Mucosa of rectum (tissue), 2 donors: ENCODE data around the gene RASAL3.
A peak's percentile ranks its signal among the peaks of the same experiment; 100 is the strongest.

ENCODE experiments used
- H3K27ac ChIP-seq, 2 donors: one replicate each; pipeline ENCODE4 v1.7.0; 2013; ENCODE audit warnings: inconsistent platforms in 2 of 2, low read depth in 2 of 2, low read length in 2 of 2
- H3K27me3 ChIP-seq, 2 donors: one replicate each; pipeline ENCODE4 v1.7.0; 2013; ENCODE audit warnings: low read length in 2 of 2; ENCODE audit not compliant: control insufficient read depth in 2 of 2, insufficient read depth in 2 of 2
- H3K36me3 ChIP-seq, 2 donors: one replicate each; pipeline ENCODE4 v1.7.0; 2013; ENCODE audit warnings: low read length in 2 of 2; ENCODE audit not compliant: control insufficient read depth in 2 of 2, insufficient read depth in 2 of 2
- H3K4me1 ChIP-seq, 2 donors: one replicate each; pipeline ENCODE4 v1.7.0; 2013; ENCODE audit warnings: low read length in 2 of 2, mild to moderate bottlenecking in 1 of 2; ENCODE audit not compliant: control insufficient read depth in 2 of 2, insufficient read depth in 2 of 2
- H3K4me3 ChIP-seq, 2 donors: one replicate each; pipeline ENCODE4 v1.7.0; 2013; ENCODE audit warnings: low read length in 2 of 2
- H3K9ac ChIP-seq, 2 donors: one replicate each; pipeline ENCODE4 v1.7.0; 2013; ENCODE audit warnings: low read length in 2 of 2, low read depth in 1 of 2, mild to moderate bottlenecking in 1 of 2
- H3K9me3 ChIP-seq, 2 donors: one replicate each; pipeline ENCODE4 v1.7.0; 2013; ENCODE audit warnings: low read length in 2 of 2; ENCODE audit not compliant: control insufficient read depth in 2 of 2
- donor health status: healthy.
- donor health status: Normal muscosa, but diverticular disease.

RASAL3 gene

GRCh38 chr19:15464394-15465385 is at the start of gene RASAL3:
TSS of gene RASAL3 (minus strand) at chr19:15464544. CDS start at chr19:15464358, 186 bp downstream.
- Histone ChIP-seq H3K9me3 (no peaks in the 10 kb centered on the region), H3K4me3 (peak within 1 kb of the TSS; percentile 51 to 60), H3K27me3 (peaks cover 3 to 9% of the 10 kb centered on the region in 2 donors), H3K27ac (peak within 1 kb of the TSS; percentile 40 to 74), H3K9ac (peak within 1 kb of the TSS; percentile 19 to 58), H3K36me3 (no peaks in the 10 kb centered on the region), H3K4me1 (peaks cover 2 to 3% of the 10 kb centered on the region in 2 donors)

- Histone ChIP-seq H3K9ac (no peak overlapping the region), H3K4me3 (no peak overlapping the region), H3K36me3 (no peaks in the 10 kb centered on the region), H3K4me1 (no peaks in the 10 kb centered on the region), H3K9me3 (no peaks in the 10 kb centered on the region), H3K27ac (no peak overlapping the region), H3K27me3 (peaks cover 17 to 18% of the 10 kb centered on the region in 2 donors)
These were observed 47.5 kb upstream of the RASAL3 start for GRCh38 chr19:15511671-15512424.

GRCh38 chr19:15508035-15508710 is 43.8 kb upstream of the RASAL3 start, which contains the start of gene CYP4F22:
TSS of gene CYP4F22 (plus strand) at chr19:15508525. CDS start at chr19:15525337, 16,812 bp downstream.
- no peak within 1 kb of the TSS for H3K27ac ChIP-seq
- H3K9me3 ChIP-seq = no peaks in the 10 kb centered on the region
- no peak within 1 kb of the TSS for H3K4me3 ChIP-seq
- H3K4me1 ChIP-seq = no peaks in the 10 kb centered on the region
- no peaks in the 10 kb centered on the region for H3K36me3 ChIP-seq
- H3K27me3 ChIP-seq = peaks cover 20 to 22% of the 10 kb centered on the region in 2 donors
- no peak within 1 kb of the TSS for H3K9ac ChIP-seq

GRCh38 chr19:15507068-15508034 is 43.0 kb upstream of the RASAL3 start:
- H3K27me3 ChIP-seq = peaks cover 21 to 22% of the 10 kb centered on the region in 2 donors

GRCh38 chr19:15506074-15506571 is 41.8 kb upstream of the RASAL3 start:
- H3K9me3 ChIP-seq = no peaks in the 10 kb centered on the region
- H3K9ac ChIP-seq = no peak overlapping the region
- peaks cover 19 to 22% of the 10 kb centered on the region in 2 donors for H3K27me3 ChIP-seq
- H3K27ac ChIP-seq = no peak overlapping the region
- H3K4me1 ChIP-seq = no peaks in the 10 kb centered on the region
- no peak overlapping the region for H3K4me3 ChIP-seq
- H3K36me3 ChIP-seq = no peaks in the 10 kb centered on the region

More at GRCh38 chr19:15507068-15508034, 43.0 kb upstream of the RASAL3 start:
- Histone ChIP-seq H3K36me3 (no peaks in the 10 kb centered on the region), H3K27ac (no peak overlapping the region), H3K4me3 (no peak overlapping the region), H3K9ac (no peak overlapping the region), H3K9me3 (no peaks in the 10 kb centered on the region), H3K4me1 (no peaks in the 10 kb centered on the region)

- H3K9me3 ChIP-seq = no peaks in the 10 kb centered on the region
- peaks cover 6 to 8% of the 10 kb centered on the region in 2 donors for H3K27me3 ChIP-seq
- no peak overlapping the region for H3K27ac ChIP-seq
- H3K9ac ChIP-seq = no peak overlapping the region
- H3K4me3 ChIP-seq = no peak overlapping the region
- no peaks in the 10 kb centered on the region for H3K4me1 ChIP-seq
- H3K36me3 ChIP-seq = no peaks in the 10 kb centered on the region
These were observed 37.9 kb upstream of the RASAL3 start for GRCh38 chr19:15502264-15502663.

- Histone ChIP-seq H3K36me3 (no peaks in the 10 kb centered on the region), H3K4me1 (no peaks in the 10 kb centered on the region), H3K9me3 (no peaks in the 10 kb centered on the region), H3K27ac (no peak overlapping the region), H3K4me3 (no peak overlapping the region), H3K9ac (no peak overlapping the region), H3K27me3 (peaks cover 4 to 5% of the 10 kb centered on the region in 2 donors)
These were observed 37.3 kb upstream of the RASAL3 start for GRCh38 chr19:15501596-15501995.

GRCh38 chr19:15498910-15499309 is 34.6 kb upstream of the RASAL3 start:
- no peak overlapping the region for H3K9ac ChIP-seq
- H3K36me3 ChIP-seq = no peaks in the 10 kb centered on the region
- H3K27ac ChIP-seq = no peak overlapping the region
- no peaks in the 10 kb centered on the region for H3K9me3 ChIP-seq
- H3K4me3 ChIP-seq = no peak overlapping the region
- no peaks in the 10 kb centered on the region for H3K4me1 ChIP-seq
- H3K27me3 ChIP-seq = peaks cover 0 to 2% of the 10 kb centered on the region in 2 donors
